Measurements from ENCODE around the gene ADAMTS12.

The ADAMTS12 gene

DNA sequence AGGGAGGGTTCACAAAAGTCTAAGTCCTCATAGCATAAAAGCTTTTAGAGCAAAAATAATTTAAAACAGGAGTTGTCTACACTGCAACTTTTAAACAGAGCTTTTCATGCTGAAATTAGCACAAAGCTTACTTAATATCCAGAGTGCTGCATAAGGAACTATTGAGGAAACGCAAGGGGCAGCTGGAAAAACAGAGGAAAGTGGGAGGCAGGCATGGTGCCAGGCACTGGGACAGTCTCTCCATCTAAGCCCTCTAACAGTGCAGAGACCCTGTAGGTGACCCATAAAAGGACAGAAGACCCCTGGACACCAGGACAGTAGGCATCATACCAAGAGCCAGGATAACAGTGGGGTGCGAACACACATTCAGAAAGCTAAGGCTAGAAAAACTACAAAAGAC lies 49.3 kb downstream of the ADAMTS12 start:
- no peak for DNase-seq

GRCh38 chr5:33841891-33842290 lies 49.9 kb downstream of the ADAMTS12 start:
- no peak for DNase-seq

DNA sequence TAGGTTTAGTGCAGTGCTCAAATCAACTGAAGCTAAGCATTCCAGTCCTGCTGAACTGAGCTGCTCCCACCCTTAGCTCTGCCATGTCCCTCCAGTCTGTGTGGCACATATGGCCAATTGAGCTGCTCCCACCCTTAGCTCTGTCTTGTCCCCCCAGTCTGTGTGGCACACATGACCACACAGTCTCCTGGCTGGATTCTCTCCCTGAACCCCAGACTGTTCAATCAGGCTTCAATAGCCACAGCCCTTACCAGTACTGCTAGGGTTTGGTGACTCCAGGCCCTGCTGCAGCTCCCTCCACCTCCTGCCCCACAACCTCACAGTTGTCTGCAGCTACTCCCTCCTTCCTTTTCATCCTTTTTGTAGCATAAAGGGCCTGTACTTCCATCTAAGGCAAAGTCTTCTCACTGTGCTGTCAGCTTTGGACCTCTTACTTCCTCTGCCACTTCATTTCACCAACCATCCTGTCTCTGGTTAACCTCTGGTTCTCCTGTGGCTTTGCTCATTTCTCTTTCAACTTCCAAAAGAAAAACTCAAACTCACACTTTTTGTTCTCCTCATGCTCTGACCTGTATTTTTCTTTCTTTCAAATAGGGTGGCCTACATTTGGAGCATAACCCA lies 50.8 kb downstream of the ADAMTS12 start:
- DNase-seq, result no peak

GRCh38 chr5:33837301-33837700 lies 54.5 kb downstream of the ADAMTS12 start:
- no peak for DNase-seq

DNA sequence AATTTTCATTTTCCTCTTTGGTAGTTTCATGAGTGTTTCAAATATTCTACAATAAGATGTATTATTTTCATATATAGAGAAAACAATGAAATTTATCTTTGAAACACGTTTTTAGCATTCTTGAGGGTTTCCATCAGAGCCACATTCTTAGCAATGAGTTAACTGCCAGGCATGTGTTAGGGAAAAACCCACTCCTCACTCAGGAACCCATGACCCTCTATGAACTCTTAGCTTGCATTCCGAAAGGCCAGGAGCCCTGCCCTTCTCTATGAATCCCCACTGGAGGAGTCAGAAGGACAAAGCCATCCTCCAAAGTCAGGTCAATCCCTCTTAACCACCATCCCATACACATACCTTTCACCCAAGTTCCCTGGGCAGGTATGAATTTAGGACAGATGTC lies 57.5 kb downstream of the ADAMTS12 start:
- DNase-seq, result no peak

- no peak for DNase-seq
Measured at GRCh38 chr5:33833237-33833575, 58.6 kb downstream of the ADAMTS12 start.

DNA sequence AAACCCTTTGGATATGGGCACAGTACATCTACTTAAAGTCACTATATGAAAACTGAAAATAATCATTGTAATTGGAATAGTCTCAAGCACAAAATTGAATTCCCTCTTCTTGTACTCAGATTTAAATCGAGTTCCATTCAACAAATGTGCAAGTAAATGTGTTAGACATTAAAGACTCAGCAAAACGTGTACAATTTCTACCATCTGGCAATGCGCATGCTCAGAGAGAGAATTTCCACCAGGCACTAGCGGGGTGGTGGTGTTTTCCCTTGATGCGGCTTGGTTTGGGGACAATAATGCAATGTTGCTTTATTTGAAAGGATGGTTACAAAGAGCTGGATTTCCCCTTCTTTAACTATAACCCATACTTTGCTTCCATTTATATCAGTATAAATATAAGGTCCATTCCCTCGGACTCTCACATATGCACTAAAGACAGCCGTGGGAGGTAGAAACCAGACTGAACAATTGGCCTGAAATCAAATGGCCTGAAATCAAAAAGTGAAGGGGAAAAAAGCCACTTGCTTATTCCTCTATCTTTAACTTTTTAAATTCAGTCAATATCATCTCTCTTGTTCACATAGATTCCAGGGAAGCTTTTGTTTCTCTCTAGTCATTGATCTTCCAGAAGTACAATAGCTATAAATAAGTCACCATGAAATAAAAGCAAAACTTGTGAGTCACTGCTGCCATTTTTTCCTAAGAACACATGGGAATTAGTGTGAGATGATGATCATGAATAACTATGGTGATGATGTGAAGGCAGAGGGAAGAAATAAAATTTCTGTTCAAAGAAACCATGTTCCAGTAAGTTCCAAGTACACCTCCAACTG lies 59.2 kb downstream of the ADAMTS12 start:
- DNase-seq, result no peak

DNA sequence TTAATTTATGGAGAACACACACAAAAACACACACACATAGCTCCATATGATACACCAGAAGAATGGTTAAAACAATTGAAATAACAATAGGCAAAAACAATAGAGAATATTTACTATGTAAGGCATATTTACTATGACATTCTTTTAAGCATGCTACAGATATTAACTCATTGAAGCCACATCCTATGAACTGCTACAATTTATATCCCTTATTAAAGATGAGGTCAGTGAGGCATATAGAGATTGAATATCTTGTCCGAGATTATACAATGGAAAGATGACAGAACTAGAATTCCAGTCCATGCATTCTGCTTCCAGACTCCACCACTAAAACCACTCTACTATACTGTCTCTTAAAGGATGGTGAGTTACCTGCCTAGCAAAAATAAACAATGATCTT lies 60.7 kb downstream of the ADAMTS12 start:
- no peak for DNase-seq

GRCh38 chr5:33829430-33829829 lies 62.4 kb downstream of the ADAMTS12 start:
- DNase-seq, result no peak

DNA sequence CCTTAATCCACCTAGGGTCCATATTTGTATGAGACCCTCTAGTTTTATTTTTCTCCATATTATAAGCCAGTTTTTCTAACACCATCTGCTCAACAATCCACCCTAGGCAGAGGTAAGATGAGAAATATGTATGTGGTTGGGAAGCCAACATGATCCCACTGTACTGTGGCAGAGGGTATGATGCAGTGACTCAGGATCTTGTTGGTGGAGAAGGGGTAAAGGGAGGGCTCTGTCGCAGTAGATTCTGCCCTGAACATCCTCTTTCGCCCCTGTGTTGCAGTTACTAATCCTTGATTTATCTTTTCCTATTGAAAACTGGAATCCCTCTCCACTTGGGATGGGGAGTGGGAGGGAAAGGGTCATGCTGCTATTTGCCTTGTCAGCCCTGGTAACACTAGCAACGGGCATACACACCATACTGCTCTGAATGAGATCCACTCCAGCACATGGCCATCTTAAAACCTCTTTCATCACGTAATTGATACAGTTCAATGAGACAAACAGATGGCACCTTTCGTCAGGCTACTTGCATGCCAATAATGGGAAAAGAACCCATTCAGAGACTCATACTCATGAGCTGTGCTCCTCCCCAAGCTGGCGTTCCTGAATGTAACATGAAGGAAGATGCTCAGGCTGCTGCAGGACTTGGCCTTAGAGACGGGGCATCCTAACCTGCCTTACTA lies 63.0 kb downstream of the ADAMTS12 start:
- DNase-seq, result no peak

DNA sequence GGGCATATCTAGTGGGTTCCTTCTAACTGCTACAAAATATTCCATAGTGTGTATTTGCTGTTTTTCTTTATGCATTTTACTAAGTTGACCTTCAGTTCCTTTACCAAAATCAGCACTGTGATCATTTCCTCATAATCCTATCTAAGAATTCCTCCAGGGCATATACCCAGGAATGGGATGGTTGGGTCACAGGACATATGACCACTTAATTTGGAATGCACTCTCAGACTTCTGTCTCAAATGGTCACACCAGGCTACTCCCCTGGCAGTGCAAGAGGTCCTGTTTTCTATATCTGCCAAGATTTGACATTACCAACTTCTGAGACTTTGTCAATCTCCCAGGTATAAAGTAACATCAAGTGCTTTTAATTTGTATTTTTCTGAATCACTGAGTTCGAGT lies 63.9 kb downstream of the ADAMTS12 start:
- no peak for DNase-seq

DNA sequence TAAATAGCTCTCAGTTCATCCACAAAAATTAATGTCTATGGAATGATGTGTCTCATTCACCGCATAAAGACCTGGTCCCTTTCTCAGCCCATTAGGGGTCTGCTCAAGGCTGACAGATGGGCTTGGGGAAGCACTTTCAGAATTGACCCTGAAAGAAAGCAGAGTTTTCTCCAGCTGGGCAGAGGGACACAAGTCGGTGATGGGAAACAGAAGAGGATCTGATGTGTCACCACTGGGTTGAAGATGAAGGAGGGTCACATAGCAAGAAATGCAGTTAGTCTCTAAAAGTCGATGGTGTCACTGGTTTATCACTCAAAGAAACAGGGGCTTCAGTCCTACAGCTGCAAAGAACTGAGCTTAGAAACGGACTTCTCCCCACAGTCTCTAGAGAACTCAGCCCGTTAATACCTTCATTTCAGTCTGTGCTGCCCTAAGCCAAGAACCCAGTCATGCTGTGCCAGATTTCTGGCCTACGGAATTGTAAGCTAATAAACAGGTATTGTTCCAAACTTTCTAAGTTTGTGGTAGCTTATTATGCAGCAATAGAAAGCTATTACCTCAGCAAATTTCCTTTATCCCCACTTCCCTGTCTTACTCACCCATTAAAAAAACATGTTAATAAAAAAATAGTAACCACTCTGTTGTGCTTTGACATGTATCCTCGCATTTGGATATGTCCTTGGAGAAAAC lies 64.6 kb downstream of the ADAMTS12 start:
- DNase-seq, result no peak

DNA sequence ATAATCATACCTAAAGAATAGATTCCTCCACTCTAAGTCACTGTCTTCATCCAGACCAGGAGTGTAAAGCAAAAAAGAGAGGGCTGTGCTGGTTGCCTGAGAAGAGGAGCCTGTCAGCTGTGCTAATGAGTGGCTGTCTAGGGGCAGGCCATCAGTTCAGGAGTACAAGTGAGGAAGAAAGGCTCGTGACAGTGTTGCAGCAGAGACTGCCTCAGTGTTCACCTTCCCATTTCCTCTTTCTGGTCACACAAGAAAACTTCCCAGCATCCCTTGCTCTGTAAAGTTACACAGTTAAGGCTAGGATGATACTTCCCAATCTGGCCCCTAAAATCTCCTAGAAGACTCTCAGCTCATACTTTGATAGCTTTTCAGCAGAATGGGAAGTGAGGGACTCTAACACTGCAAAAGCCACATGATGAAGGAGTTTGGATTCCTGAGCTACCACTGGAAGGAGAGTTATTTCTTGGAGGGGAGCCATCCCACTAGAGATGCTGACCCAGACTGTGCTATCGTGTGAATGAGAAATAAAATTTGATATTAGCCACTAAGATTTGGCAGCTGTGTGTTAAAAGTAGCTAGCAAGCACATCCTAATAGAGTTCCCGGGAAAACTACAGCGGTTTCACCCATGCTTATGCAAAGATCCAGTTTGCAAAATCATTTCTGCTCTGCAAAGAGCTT lies 67.1 kb downstream of the ADAMTS12 start:
- DNase-seq, result no peak

DNA sequence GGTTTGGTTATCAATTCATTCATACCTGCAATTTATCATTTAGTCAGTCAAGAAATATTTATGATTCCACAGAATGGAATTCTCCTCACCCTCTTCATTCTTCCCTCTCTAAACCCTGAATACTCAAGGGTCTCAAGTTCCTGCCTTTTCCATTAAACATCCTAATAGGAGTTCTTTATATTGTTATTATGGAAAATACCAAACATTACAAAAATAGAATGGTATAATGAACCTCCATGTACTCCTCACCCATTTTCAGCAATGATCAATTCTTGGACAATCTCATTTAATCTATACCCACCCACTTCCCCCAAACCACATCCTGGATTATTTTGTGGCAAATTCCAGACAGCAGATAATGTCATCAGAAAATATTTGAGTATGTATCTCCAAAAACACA lies 74.5 kb downstream of the ADAMTS12 start:
- no peak for DNase-seq

DNA sequence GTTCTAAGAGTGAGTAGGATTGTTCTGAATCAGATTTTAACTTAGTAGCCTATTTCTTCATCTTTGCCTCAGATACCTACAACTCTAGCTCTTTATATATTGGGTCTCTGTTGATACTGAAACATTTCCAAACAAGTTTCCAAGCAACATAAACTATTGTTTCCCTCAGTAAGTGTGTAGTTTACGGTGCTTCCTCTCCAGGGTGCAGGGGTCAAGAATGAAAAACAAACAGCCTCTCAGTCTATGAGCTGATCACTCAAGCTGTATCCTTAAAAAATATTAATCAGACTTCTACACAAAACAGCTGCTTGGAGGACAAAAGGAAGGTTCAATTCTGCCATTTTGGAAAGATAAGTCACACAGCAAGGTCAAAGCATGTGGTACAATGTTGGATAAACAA lies 75.0 kb downstream of the ADAMTS12 start:
- no peak for DNase-seq

DNA sequence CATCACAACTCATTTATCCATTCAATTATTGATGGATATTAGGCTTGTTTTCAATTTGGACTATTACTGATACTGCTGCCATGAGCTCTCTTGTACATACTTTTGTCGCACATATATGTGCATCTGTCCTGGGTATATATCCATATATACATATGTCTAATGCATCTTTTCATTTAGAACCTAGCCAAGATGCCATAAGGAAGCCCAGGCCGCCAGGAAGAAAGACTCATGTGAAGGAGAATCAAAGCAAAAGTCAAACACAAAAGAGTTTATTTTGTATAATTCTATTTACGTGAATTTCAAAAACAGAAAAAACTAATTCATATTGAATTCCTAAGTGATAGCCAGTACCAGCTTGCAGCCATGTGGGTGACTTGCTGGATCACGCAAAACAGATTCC lies 79.0 kb downstream of the ADAMTS12 start:
- no peak for DNase-seq

DNA sequence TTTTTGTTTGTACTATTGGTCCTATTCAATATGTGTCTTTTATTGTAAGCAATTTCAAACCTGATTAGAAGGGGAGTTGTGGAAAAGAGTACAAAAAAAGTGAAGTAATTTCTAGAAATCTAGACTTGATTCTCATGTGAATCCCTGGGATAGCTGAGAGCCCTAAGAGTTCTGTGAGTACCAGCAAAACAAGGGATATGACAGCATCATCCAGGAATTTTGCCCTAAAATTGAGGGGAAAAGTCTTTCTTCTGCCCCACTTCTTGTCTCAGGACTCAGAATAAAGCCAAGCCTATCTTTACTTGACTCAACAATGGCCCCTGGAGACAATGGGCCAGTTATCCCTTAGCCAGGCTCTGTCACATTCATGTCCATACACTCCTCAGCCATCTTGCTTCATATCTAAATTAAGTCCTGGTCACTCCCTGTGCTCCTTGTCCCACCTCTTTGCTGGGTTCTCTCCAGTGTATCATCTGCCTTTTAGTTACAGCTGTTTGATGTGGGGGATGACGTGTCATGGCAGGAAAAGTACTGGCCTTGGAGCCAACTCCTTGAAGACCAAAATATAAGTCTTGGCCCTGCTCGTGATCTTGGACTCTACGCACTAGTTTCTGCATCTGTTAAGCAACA lies 81.2 kb downstream of the ADAMTS12 start:
- no peak for DNase-seq

DNA sequence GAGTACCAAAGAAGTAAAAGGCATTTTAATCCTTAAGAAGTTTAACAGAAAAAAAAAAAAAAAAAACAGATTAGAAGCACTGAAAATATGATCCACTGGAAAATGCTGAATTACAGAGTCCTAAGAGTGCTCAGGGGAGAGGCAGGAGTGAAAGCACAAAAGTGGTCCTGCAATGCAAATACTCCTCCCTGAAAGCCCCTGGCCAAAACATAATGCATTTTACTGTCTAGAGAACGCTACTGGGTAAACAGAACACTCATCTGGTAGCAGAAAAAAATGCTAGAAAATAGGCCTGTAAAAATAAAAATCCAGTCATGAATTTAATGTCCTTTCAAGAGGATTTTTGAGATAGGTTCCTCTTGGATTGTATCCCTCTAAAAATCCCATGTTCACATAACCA lies 81.9 kb downstream of the ADAMTS12 start:
- no peak for DNase-seq

GRCh38 chr5:33808699-33809098 lies 83.1 kb downstream of the ADAMTS12 start:
- DNase-seq, result no peak

DNA sequence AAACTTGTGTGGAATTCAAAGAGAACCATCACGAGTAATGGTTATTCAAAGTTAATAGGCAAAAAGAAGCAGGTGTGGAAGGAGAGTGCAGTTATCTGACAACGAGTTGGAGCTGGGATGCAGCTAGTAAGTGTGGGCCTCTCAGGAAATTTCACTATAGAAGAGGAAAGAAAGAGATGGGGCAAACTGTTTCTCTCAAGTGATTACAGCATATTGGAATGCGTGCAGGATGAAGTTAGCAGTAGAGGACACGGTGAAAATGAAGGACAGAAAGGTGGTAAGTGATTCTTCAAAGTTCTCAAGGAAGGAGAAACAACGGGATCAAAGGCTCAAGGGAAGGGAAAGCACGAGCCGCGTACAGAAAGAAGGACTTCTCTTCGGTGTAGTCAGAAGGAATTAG lies 84.0 kb downstream of the ADAMTS12 start:
- no peak for DNase-seq

DNA sequence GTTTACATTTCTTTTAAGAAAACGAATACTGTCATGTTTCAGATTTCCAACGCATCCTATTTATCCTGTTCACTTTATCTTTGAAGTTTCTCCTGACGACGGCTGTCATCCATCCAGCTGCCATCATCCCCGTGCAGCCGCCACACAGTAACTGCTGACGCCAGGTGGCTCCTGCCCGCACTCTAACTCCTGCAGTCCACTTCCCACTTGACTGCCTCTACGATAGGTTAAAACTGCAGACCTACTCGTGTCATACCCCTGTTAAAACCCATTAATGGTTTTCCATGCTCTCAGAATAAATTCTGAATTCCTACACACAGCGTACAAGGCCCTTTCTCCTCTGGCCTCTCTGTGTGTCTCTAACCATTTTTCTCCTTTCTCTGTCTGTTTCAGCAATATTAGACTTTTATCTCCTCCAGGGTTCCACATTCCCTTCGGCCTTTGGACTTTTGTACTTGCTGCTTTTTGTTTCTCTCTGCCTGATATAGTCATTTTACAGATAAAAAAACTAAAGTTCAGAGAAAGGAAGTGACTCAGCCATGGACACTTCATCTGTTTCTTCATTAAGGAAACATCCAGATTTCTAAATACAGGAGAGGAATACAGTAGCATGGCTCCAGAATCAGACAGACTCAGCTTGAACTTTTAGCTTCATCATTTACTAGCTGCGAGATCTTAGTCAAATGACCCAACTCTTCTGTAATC lies 84.9 kb downstream of the ADAMTS12 start:
- DNase-seq, result no peak

DNA sequence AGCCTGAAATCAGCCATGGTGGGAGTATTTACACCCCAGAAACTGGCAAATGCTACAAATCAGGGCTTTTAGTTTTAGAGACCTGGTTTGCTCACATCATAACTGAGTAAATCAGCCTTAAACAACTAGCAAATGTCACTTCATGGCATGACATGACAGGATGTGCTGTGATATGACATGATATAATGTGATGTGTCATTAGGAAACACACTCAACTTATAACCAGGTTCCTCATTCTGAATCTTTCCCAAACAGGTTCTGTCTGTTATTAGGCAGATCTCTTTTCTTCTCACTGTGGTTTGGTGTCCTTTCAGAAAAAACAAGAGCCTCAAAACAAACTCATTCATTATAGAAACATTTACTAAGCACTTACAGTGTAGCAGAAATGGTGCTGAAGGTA lies 90.5 kb downstream of the ADAMTS12 start:
- no peak for DNase-seq
